Stomach (tissue), 9 donors: Measurements from ENCODE around the gene TNNI2. TPM values are rescaled to one million over a fixed set of nuclear protein-coding genes. Genes with fewer than 3 reads are reported as not detected.
"Not testable (repeated sequence)": the region's sequence is repeated elsewhere in the genome, so short reads cannot be mapped to it uniquely, and the experiment has no call there.

Experiments used
- DNase-seq, 2 donors: peaks; one replicate each; pipeline versions ENCODE4 v3.0.0 to v3.0.0-alpha.2; 2013 to 2019
- H3K27ac ChIP-seq, 5 donors: fragments of 200-600 bp in 4 of 5; sonication (generic) in 4 of 5; one replicate each; pipeline ENCODE4 v1.5.1; 2013 to 2019; ENCODE audit warnings: mild to moderate bottlenecking in 1 of 5, moderate library complexity in 1 of 5
- H3K27me3 ChIP-seq, 3 donors: fragments of 200-600 bp; sonication (generic); one replicate each; pipeline ENCODE4 v1.5.1; 2017 to 2019; ENCODE audit warnings: mixed run types in 1 of 3
- H3K36me3 ChIP-seq, 4 donors: fragments of 200-600 bp; sonication (generic); 1 replicate in 3 of 4; 2 replicates in 1 of 4; pipeline ENCODE4 v1.5.1; 2016 to 2019
- H3K4me1 ChIP-seq, 4 donors: fragments of 200-600 bp; sonication (generic); one replicate each; pipeline ENCODE4 v1.5.1; 2016 to 2019
- H3K4me3 ChIP-seq, 4 donors: fragments of 200-600 bp; sonication (generic) in 3 of 4; one replicate each; pipeline ENCODE4 v1.5.1; 2016 to 2019; ENCODE audit warnings: mild to moderate bottlenecking in 1 of 4
- H3K9me3 ChIP-seq, 4 donors: fragments of 200-600 bp; sonication (generic); one replicate each; pipeline ENCODE4 v1.5.1; 2016 to 2019
- EP300 ChIP-seq: sonication (generic); formaldehyde crosslinking; IDR thresholded peaks from one replicate; pipeline ENCODE4 v1.6.1; 2017; ENCODE audit warnings: antibody characterized with exemption
- POLR2A ChIP-seq, 4 donors: fragments of 450-650 bp; IDR thresholded peaks; one replicate each; pipeline ENCODE4 v1.6.1; 2016; ENCODE audit warnings: antibody characterized with exemption in 4 of 4, control low read depth in 2 of 4, mild to moderate bottlenecking in 1 of 4, moderate library complexity in 1 of 4
- POLR2AphosphoS5 ChIP-seq, 3 donors: sonication (generic); formaldehyde crosslinking; IDR thresholded peaks; one replicate each; pipeline ENCODE4 v1.6.1; 2016; ENCODE audit warnings: antibody characterized with exemption in 3 of 3
- WGBS, 5 donors: extraction: QIAGEN DNeasy Blood & Tissue Kit in 3 of 5; methylation state at CpG; one replicate each; pipeline versions ENCODE4 v1.1.5 to v1.1.7; 2013 to 2018; 5-methylcytosine and 5-hydroxymethylcytosine counted together
- intact Hi-C: fragments of 100-400 bp; cut with DNase I; formaldehyde crosslinking; loops from one replicate; pipeline ENCODE4 v1.15.1; 2023; ENCODE audit warnings: low total_unique reads
- polyA plus RNA-seq, 3 donors: library from polyadenylated mRNA; stranded (reverse); fragments of 200-250 nt; gene quantifications; one replicate each; pipeline ENCODE4 v1.2.3, GENCODE V29; 2013
- total RNA-seq, 5 donors: library from RNA; depleted of rRNA; stranded (reverse); fragments of >200 nt; gene quantifications; one replicate each; pipeline versions ENCODE4 v1.1.0 to v1.2.3, GENCODE V29; 2014 to 2016
- TF ChIP-seq, protein P1 (sequence below), 7 experiments: fragments of 450-650 bp in 4 of 7; fragments of 200-600 bp in 3 of 7; sonication (generic) in 3 of 7; IDR thresholded peaks; one replicate each; pipeline ENCODE4 v1.5.1; 2016 to 2019; ENCODE audit warnings: antibody characterized with exemption in 7 of 7, control low read depth in 2 of 7, mild to moderate bottlenecking in 1 of 7
- donor health status: healthy with polysubstance abuse.
- donor health status: Bipolar disorder and iron deficiency.
- donor health status: healthy.

TNNI2 gene
- total and polyA plus RNA-seq, 8 donors, result 0.93 to 23.4 (median 12.1) TPM; not detected in 4

DNA sequence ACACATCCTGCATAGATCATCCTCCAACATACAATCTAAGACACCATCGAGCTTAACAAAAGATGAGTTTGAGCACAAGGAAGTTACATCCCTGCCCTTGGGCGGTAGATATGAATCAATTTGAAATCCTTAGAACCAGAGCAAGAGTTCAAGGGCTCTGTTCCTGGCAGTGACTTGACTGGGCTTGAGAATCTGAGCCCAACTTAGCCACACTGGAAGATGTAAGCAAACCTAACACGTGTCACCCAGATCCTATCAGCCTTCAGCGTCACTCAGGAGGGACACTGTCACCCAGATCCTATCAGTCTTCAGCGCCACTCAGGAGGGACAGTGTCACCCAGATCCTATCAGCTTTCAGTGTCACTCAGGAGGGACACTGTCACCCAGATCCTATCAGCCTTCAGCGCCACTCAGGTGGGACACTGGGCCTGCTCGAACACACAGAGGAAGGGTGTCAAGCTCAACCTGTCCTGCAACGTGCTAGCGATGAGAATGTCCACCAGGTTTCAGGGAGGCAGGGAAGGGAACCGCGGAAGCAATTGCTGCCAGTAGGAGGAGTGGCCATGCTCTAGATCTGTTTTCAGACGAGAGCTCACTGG, 42.3 kb upstream of the TNNI2 start:
- 57 to 73% (median 63%) methylated on average over 12 of the region's 12 CpGs for WGBS, 5 donors
- H3K27me3 ChIP-seq, result peaks cover 0 to 44% (median 0%) of the 10 kb centered on the region in 3 donors
- TF ChIP-seq, protein P1, sequence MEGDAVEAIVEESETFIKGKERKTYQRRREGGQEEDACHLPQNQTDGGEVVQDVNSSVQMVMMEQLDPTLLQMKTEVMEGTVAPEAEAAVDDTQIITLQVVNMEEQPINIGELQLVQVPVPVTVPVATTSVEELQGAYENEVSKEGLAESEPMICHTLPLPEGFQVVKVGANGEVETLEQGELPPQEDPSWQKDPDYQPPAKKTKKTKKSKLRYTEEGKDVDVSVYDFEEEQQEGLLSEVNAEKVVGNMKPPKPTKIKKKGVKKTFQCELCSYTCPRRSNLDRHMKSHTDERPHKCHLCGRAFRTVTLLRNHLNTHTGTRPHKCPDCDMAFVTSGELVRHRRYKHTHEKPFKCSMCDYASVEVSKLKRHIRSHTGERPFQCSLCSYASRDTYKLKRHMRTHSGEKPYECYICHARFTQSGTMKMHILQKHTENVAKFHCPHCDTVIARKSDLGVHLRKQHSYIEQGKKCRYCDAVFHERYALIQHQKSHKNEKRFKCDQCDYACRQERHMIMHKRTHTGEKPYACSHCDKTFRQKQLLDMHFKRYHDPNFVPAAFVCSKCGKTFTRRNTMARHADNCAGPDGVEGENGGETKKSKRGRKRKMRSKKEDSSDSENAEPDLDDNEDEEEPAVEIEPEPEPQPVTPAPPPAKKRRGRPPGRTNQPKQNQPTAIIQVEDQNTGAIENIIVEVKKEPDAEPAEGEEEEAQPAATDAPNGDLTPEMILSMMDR (IDR thresholded peaks at IDR 0.05), result no peak
- TF ChIP-seq POLR2A (IDR thresholded peaks at IDR 0.05), result no peak
- TF ChIP-seq POLR2AphosphoS5 (IDR thresholded peaks at IDR 0.05), result no peak
- no peak for TF ChIP-seq EP300
- peaks cover 0 to 3% (median 0%) of the 10 kb centered on the region in 4 donors for H3K4me1 ChIP-seq
- no peak overlapping the region for H3K4me3 ChIP-seq
- no peaks in the 10 kb centered on the region for H3K36me3 ChIP-seq
- no peak for DNase-seq
- no peak overlapping the region for H3K27ac ChIP-seq
- intact Hi-C loops, result no loop called here
- no peaks in the 10 kb centered on the region for H3K9me3 ChIP-seq

DNA sequence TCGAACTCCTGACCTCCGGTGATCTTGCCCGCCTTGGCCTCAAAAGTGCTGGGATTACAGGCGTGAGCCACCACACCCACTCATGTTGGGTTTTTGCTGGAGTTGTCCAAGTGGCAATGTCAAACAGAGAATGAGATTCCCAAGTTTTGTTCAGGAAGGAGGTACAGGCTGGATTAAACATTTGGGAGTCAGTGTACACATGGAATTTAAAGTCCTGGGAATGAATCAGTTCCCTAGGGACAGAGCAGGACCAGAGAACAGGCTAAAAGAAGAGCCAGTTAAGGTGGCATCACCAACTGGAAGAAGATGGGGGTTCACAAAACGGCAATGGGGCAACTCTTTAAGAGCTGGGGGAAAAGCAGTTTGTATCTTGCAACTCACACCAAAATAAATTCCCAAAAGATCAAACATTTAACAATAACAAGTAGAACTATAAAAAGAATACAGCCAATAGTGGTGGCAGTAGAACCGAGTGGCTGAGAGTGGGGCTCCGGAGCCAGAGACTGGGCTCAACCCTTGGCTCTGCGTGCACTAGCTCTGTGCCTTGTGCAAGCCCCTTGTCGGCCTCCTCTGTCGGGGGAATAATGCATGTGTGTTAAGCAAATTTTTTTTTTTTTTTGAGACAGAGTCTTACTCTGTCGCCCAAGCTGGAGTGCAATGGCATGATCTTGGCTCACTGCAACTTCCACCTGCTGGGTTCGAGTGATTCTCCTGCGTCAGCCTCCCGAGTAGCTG, 41.2 kb upstream of the TNNI2 start:
- Histone ChIP-seq H3K36me3 (no peaks in the 10 kb centered on the region), H3K4me1 (no peaks in the 10 kb centered on the region), H3K27me3 (peaks cover 0 to 50% (median 0%) of the 10 kb centered on the region in 3 donors), H3K27ac (no peak overlapping the region), H3K9me3 (no peaks in the 10 kb centered on the region), H3K4me3 (no peak overlapping the region)
- intact Hi-C loops, result no loop called here
- DNase-seq, result peak in 1 of 2 donors; percentile 10
- 81 to 91% (median 90%) methylated on average over 14 of the region's 14 CpGs for WGBS, 5 donors
- TF ChIP-seq POLR2A (IDR thresholded peaks at IDR 0.05), result no peak
- TF ChIP-seq EP300, result no peak
- TF ChIP-seq, protein P1 (IDR thresholded peaks at IDR 0.05), result no peak
- no peak for TF ChIP-seq POLR2AphosphoS5 (IDR thresholded peaks at IDR 0.05)

DNA sequence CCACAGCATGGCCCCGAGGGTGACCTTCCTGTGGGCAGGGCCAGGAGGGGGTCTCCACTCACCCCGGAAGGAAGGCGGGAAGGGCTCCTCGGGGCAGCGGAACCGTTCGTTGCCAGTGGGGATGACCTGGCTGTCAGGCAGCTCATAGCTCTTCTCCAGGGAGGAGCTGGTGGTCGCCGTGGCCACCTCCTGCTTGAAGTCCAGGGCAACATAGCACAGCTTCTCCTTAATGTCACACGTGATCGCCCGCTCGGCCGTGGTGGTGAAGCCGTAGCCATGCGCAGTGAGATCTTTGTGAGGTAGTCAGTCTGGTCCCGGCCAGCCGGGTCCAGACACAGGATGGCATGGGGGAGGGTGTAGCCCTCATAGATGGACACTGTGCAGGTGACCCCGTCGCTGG, 35.5 kb upstream of the TNNI2 start:
- Histone ChIP-seq H3K27ac (no peak overlapping the region), H3K9me3 (no peaks in the 10 kb centered on the region), H3K36me3 (no peaks in the 10 kb centered on the region), H3K27me3 (peaks cover 0 to 46% (median 0%) of the 10 kb centered on the region in 3 donors), H3K4me1 (peaks cover 0 to 15% (median 6%) of the 10 kb centered on the region in 4 donors), H3K4me3 (no peak overlapping the region)
- WGBS, 5 donors, result 81 to 97% (median 95%) methylated on average over 10 to 20 of the region's 20 CpGs
- intact Hi-C loops, result no loop called here
- no peak for DNase-seq
- no peak for TF ChIP-seq POLR2AphosphoS5 (IDR thresholded peaks at IDR 0.05)
- TF ChIP-seq, protein P1 (IDR thresholded peaks at IDR 0.05), result no peak
- no peak for TF ChIP-seq POLR2A (IDR thresholded peaks at IDR 0.05)

DNA sequence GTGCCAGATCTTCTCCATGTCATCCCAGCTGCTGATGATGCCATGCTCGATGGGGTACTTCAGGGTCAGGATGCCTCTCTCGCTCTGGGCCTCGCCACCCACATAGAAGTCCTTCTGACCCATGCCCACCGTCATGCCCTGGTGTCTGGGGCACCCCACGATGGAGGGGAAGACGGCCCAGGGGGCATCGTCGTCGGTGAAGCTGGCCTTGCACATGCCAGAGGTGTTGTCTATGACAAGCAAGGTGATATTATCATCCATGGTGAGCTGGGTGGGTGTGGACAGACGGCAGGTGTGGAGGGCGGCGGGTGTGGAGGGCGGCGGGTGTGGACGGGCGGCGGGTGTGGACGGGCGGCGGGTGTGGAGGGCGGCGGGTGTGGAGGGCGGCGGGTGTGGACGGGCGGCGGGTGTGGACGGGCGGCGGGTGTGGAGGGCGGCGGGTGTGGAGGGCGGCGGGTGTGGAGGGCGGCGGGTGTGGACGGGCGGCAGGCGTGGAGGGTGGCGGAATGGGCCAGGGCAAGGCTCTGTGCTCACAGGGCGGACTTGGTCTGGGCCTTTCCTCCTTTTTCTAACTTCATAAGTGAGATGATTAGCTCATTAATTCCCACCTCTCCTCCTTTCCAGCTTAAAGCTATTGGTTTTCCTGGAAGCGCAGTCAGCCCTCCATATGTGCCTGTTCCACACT, 34.8 kb upstream of the TNNI2 start:
- 80 to 93% (median 88%) methylated on average over 14 to 30 of the region's 42 CpGs for WGBS, 5 donors
- Histone ChIP-seq H3K27me3 (peaks cover 0 to 46% (median 0%) of the 10 kb centered on the region in 3 donors), H3K4me1 (peaks cover 0 to 15% (median 6%) of the 10 kb centered on the region in 4 donors)
- H3K9me3 ChIP-seq, DNase-seq, H3K36me3 ChIP-seq, H3K27ac ChIP-seq, H3K4me3 ChIP-seq, intact Hi-C loops: not testable (repeated sequence)
